ENCODE data around the gene ATP6V0B.

- TF ChIP-seq MYC (IDR thresholded peaks at IDR 0.05; ENCODE audit: borderline replicate concordance, low read length) (no peak), RFX5 (IDR thresholded peaks at IDR 0.05) (no peak), JUNB (IDR thresholded peaks at IDR 0.05) (no peak), MAFK (IDR thresholded peaks at IDR 0.05; ENCODE audit: partially characterized antibody) (no peak), MAX (IDR thresholded peaks at IDR 0.05) (no peak), USF2 (IDR thresholded peaks at IDR 0.05) (no peak), PBX3 (IDR thresholded peaks at IDR 0.05) (no peak)
- TF ChIP-seq, protein P1, sequence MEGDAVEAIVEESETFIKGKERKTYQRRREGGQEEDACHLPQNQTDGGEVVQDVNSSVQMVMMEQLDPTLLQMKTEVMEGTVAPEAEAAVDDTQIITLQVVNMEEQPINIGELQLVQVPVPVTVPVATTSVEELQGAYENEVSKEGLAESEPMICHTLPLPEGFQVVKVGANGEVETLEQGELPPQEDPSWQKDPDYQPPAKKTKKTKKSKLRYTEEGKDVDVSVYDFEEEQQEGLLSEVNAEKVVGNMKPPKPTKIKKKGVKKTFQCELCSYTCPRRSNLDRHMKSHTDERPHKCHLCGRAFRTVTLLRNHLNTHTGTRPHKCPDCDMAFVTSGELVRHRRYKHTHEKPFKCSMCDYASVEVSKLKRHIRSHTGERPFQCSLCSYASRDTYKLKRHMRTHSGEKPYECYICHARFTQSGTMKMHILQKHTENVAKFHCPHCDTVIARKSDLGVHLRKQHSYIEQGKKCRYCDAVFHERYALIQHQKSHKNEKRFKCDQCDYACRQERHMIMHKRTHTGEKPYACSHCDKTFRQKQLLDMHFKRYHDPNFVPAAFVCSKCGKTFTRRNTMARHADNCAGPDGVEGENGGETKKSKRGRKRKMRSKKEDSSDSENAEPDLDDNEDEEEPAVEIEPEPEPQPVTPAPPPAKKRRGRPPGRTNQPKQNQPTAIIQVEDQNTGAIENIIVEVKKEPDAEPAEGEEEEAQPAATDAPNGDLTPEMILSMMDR (IDR thresholded peaks at IDR 0.05), result no peak
Measured at GRCh38 chr1:43934986-43935324, 39.8 kb upstream of the ATP6V0B start.

Data from A549 (cell line).